ENCODE results near the gene HIPK2. TPM values are rescaled to one million over a fixed set of nuclear protein-coding genes. Genes with fewer than 3 reads are reported as not detected.

Gene HIPK2
- total and polyA plus RNA-seq, 2 of the 4 experiments (the other 2 are of a cell fraction), result 22.0 to 27.1 TPM

- H3K9me1 ChIP-seq (ENCODE audit: insufficient read depth, low read length), result peaks cover 82% of the 10 kb centered on the region
- H3K9ac ChIP-seq (ENCODE audit: low read depth, low read length), result no peak overlapping the region
- no peaks in the 10 kb centered on the region for H3K9me3 ChIP-seq (ENCODE audit: control insufficient read depth, insufficient read depth, low read length)
- no peak overlapping the region for H2BK20ac ChIP-seq (ENCODE audit: low read depth, low read length)
- dilution Hi-C loops (cut with HindIII; ENCODE audit: low sequenced_read_pairs, unreplicated experiment) (no loop called here), in situ Hi-C loops (cut with MboI; ENCODE audit: low sequenced_read_pairs) (no loop called here), intact Hi-C loops (cut with micrococcal nuclease) (no loop called here)
- H3K4me2 ChIP-seq (ENCODE audit: low read depth, low read length), result no peak overlapping the region
- no peak overlapping the region for H4K5ac ChIP-seq (ENCODE audit: low read depth, low read length)
- H3K18ac ChIP-seq (ENCODE audit: low read depth, low read length), result no peak overlapping the region
- peaks cover 42% of the 10 kb centered on the region for H3K4me1 ChIP-seq (ENCODE audit: control insufficient read depth, insufficient read depth, low read length)
- H3K14ac ChIP-seq (replicated peaks; ENCODE audit: low read depth, low read length), result no peak overlapping the region
- peaks cover 99% of the 10 kb centered on the region for H4K20me1 ChIP-seq (ENCODE audit: insufficient read depth, low read length)
- H3K27me3 ChIP-seq (ENCODE audit: control insufficient read depth, insufficient read depth, low read length), result no peaks in the 10 kb centered on the region
- H3K79me1 ChIP-seq (ENCODE audit: low read depth in 1 of 2, low read length in 2 of 2), result peaks cover 48 to 98% of the 10 kb centered on the region in 2 experiments
- no peak overlapping the region for H4K91ac ChIP-seq (ENCODE audit: insufficient read depth, low read depth, low read length)
- TF ChIP-seq SMC3 (IDR thresholded peaks at IDR 0.05; ENCODE audit: low read depth, low read length) (no peak), POLR2A (IDR thresholded peaks at IDR 0.05; ENCODE audit: low read depth, low read length) (no peak), MXI1 (IDR thresholded peaks at IDR 0.05; ENCODE audit: borderline replicate concordance, low read depth, low read length) (no peak), MAFK (IDR thresholded peaks at IDR 0.05; ENCODE audit: low read depth, low read length) (no peak), USF2 (IDR thresholded peaks at IDR 0.05; ENCODE audit: low read depth, low read length) (no peak), ELK1 (IDR thresholded peaks at IDR 0.05; ENCODE audit: borderline replicate concordance, low read depth, low read length) (no peak), RCOR1 (IDR thresholded peaks at IDR 0.05; ENCODE audit: insufficient replicate concordance, low read length) (no peak), CEBPB (IDR thresholded peaks at IDR 0.05; ENCODE audit: low read depth, low read length) (no peak), BHLHE40 (IDR thresholded peaks at IDR 0.05; ENCODE audit: low read depth, low read length) (no peak), NFE2L2 (IDR thresholded peaks at IDR 0.05; ENCODE audit: low read depth, low read length) (no peak), CTCF (conservative IDR thresholded peaks at IDR 0.05; ENCODE audit: low read depth, low read length) (no peak), MAZ (IDR thresholded peaks at IDR 0.05; ENCODE audit: borderline replicate concordance, low read depth, low read length) (no peak), FOS (IDR thresholded peaks at IDR 0.05; ENCODE audit: low read depth, low read length) (no peak), CHD1 (IDR thresholded peaks at IDR 0.05; ENCODE audit: low read depth, low read length) (no peak), RAD21 (IDR thresholded peaks at IDR 0.05; ENCODE audit: low read length) (no peak), RFX5 (IDR thresholded peaks at IDR 0.05; ENCODE audit: low read depth, low read length) (no peak)
- no peak overlapping the region for H2BK120ac ChIP-seq (ENCODE audit: low read depth, low read length)
- peaks cover 25% of the 10 kb centered on the region for H3K36me3 ChIP-seq (ENCODE audit: control insufficient read depth, insufficient read depth, low read length)
- no peak overlapping the region for H3K56ac ChIP-seq (ENCODE audit: extremely low read depth, insufficient read depth, low read length)
- no peak overlapping the region for H2BK5ac ChIP-seq (ENCODE audit: low read depth, low read length, poor library complexity, severe bottlenecking)
- H2AFZ ChIP-seq (replicated peaks; ENCODE audit: low read length, poor library complexity), result no peak overlapping the region
- ATAC-seq (ENCODE audit: low read depth) (no peak), DNase-seq (no peak)
- no peak overlapping the region for H2AK5ac ChIP-seq (ENCODE audit: low read depth, low read length)
- no peak overlapping the region for H2BK15ac ChIP-seq (ENCODE audit: low read depth, low read length)
- no peak overlapping the region for H3K4ac ChIP-seq (ENCODE audit: low read depth, low read length)
- H3K4me3 ChIP-seq (ENCODE audit: insufficient read depth, low read depth, low read length), result no peak overlapping the region
- no peak overlapping the region for H4K8ac ChIP-seq (ENCODE audit: low read depth in 2 of 2, low read length in 2 of 2)
- BruUV-seq (replicated peaks), result no TSS peak
- H3K23ac ChIP-seq (ENCODE audit: low read depth, low read length), result no peak overlapping the region
- POLR2A ChIA-PET (ENCODE audit: unreplicated experiment), result no interaction called here
- 83% methylated on average over 1 of the region's 5 CpGs; no CpG with 5 or more reads in 1 of the 2 experiments for WGBS, 2 experiments (ENCODE audit: extremely low coverage in 2 of 2, insufficient read length in 1 of 2)
- CTCF ChIA-PET, result no interaction called here
- no peak overlapping the region for H2AK9ac ChIP-seq (replicated peaks; ENCODE audit: low read depth, low read length, poor library complexity)
- H3K27ac ChIP-seq (ENCODE audit: insufficient read depth, low read length), result no peak overlapping the region
Measured at GRCh38 chr7:139748941-139749340, 28.9 kb downstream of the HIPK2 start.

Data from IMR-90 (cell line).